ENCODE measurements around the gene INO80C.

The INO80C gene

DNA sequence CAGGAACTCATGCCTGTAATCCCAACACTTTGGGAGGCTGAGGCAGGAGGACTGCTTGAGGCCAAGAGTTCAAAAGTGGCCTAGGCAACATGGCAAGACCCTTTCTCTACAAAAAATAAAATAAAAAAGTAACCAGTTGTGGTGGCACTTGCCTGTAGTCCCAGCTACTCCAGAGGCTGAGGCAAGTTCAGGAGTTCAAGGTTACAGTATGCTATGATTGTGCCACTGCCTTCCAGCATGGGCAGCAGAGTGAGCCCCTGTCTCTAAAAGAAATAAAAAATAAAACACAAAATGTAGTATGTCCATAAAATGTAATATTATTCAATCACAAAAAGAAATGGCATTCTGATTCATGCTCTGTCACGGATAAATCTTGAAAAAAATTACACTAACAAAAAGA, 11.9 kb downstream of the INO80C start:
- DNase-seq, result no peak

DNA sequence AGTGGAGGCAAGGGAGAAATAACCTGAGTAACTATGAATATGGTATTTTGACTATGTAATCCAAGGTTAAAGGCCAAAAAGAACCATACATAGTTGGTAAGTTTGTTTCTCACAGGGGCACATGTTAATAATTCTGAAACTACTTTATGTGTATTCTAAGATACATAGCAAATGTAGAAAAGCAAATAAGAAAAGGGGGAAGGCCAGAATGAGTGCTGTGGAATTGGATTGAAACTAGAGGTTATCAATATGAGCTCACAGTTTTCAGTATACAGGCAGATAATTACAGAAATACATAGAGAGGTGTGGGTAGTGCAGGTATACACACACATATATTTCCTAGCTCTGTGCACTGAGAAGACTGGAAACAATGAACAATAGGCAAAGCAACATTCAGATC, 13.7 kb downstream of the INO80C start:
- no peak for DNase-seq

DNA sequence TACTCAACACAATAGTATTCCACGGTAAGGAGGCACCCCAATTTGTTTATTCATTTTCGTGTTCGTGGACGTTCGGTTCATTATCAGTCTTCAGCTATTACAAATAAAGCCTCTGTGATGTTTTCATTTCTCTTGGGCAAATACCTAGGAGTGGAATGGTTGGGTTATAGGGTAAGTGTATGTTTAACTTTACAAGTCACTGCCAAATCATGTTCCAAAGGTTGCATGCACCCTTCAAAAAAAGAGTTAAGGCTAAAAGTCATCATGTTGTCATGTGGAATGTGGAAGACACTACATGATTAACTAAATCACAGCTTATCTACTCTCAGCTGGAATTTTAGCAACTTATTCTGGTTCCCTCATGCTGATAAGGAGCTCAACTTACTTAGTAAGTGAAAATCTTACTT, 15.8 kb downstream of the INO80C start:
- no peak for DNase-seq

DNA sequence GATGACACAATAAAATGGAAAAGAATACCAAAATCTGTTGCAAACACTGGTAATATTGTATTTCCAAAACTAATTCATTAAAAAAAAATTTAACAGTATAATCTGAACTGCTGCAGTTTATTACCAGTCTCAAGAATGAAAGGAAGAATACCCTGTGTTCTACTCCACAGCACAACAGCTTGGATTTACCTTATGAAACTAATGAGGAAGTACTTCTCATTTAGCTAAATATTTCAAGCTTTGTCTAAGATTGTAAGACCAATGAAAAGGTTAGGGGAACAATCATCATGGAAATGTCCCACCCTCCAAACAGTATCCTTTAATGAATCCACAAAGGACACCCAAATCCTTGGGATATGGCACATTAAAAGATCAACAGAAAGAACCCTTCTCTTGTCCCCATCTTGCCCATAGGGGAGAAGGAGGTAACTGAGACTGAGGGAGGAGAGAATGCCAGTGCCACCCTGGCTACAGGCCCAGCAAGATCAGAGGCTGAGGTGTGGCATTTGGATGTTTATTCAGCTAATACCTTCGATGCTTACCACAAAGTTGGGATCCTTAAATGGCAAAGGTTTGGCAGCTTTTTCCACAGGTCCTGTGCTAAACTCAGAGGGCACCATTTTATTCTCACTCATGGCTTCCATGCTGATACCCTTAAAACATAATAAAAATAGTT, 17.7 kb downstream of the INO80C start:
- no peak for DNase-seq

DNA sequence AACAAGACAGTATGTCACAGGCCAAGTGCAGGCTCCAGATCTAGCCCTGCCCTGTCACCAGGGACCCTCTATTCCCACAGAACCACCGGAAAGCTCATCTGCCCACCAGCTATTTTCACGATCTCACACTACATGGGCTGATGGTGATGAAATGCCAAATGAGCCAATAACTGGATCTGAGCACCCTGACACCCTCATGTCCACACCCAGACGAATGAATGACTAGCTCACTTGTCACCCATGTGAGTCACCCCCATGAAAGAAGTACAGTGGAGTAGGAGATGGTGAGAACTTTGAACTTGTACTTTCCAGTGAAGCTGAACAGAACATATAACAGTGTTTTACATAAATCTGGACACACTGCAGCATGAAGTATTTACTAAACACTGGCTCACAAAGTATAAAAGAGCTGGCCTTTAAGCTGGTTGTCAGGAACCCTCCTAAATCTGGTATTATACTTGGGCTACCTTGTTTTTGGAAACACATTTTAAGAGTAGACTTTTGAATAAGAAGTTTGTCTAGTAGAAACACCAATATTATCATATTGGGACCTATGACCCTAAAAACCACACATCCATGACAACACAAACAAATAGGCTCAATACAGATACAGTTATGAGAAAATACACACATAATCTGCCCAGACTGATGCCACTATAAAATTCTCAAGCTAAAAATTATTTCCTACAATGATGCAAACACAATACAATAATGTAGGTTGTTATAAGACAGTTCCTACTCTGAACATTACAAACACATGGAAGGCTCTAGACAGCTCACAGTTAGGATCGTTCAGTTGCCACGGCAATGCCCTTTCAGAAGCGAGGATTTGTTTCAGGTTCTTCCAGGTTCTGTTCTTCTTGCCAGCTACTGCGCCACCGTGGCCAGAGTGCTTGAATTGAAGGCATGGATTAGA, 19.0 kb downstream of the INO80C start:
- DNase-seq, result no peak

DNA sequence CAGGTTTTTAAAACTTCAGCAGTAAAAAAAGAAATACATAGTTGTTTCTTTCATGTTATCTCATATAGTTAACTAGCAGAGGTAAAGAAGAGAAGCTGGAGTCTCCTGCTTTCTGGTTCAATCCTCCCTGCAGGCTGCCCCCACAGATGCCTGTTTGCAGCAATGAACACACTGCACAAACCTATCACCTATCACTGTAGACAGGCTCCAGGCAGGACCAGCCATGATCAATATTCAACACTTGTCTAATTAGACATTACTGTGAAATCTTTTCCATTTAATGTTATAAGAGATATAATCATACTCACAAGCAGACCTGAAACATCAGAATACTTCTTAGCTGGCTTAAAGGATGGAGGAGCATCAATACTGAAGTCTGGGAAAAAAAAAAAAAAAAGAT, 19.8 kb downstream of the INO80C start:
- no peak for DNase-seq

DNA sequence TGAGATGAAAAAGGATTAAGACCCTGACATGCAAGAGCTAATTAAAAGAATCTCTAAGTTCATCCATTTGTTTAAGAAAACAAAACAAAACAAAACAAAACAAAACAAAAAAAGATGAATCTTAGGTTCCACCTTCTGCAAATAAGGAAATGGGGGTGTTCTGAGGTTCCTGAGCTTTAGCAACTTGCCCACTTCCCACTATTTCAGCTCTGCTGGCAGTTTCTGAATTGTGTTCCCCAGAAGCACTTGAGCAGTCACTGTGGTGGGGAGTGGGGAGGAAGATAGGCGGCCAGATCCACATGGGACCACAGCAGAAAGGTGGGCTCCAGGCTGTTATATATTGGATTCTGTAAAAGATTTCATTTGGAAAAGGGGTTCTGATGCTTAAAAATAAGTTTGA, 20.3 kb downstream of the INO80C start:
- DNase-seq, result no peak

DNA sequence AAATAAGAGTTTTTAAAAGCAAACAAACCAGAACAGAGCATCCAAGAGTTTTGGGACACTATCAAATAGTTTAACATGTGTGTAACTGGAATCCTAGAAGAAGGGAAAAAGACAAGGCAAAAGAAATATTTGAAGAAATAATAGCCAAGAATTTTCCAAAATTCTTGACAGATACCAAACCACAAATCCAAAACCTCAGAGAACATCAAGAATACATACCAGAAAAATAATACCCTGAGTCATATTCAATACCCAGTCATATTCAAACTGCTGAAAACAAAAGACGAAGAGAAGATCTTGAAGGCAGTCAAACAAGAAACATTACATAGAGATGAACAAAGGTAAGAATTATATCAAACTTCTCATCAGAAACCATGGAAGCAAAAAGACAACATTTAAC, 22.9 kb downstream of the INO80C start:
- DNase-seq, result no peak

DNA sequence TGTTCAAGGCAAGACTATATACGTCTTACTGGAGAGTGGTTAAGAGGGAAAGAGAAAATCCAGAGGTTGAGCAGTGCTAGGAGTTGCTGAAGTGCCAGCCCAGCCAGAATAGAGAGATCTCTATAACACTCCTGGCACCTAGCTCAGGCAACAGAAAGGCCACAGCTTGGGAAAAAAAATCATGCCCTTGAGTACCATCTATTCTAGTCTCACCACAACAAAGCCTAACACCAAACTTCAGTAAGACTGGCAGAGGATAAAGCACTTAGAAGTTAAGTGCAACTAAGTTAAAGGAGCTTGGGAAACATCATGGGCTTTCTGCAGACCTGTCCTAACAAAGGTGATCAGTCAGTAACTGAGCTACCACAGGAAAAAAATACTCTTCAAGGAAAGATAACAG, 24.2 kb downstream of the INO80C start:
- no peak for DNase-seq

DNA sequence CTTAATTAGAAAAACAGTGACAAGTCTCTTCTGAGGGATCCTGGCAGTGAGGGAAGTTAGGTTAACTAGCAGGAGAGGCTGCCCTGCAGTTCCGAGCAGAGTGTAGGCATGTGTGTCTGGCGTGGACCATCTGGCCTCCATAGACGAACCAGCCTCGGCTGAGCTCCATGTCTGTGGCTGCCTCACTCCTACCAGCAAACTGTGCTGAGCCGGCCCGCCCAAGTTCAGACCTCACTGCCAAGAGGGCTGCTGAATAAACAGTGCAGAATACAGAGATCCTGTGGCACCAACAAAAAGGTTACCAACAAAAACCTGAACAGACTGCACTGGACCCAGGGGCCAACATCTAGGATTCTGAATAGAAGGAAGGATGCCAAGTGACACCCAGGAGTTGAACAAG, 27.3 kb downstream of the INO80C start:
- DNase-seq, result no peak

DNA sequence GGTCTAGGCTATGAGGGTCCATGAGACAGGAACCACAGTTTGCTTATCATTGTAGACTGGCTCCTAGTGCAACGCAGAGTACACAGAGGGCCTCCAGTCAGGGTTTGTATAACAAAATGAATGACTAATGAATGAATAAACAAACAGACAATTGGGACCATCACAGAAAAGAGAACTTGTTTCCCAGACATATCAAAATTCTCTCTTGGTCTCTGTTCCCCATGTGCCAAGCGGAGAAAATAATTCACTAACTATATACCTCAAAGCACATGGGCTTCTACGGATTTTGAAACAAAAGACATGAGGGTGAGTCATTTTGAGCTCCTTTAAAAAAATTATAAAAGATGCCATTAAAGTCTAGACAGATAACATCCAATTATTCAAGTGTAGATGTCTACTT, 28.0 kb downstream of the INO80C start:
- no peak for DNase-seq

DNA sequence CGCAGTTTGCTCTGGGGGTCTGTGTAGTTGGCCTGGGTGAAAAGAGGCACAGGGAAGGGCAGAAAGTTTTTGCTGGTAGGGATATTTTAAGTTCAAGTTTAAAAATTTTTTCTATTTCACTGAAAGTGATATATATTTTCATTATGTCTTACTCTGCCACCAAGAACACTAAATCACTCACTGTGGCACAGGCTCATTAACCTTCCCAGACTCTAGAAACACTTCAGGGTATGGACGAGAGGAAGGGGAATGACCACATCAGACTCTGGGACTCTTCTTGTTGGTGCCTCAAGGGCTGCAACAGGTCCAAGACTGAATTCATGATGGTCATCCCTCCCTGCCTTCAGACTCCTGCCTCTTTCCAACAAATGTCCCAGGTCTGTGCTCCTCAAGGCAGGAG, 29.0 kb downstream of the INO80C start:
- DNase-seq, result no peak

DNA sequence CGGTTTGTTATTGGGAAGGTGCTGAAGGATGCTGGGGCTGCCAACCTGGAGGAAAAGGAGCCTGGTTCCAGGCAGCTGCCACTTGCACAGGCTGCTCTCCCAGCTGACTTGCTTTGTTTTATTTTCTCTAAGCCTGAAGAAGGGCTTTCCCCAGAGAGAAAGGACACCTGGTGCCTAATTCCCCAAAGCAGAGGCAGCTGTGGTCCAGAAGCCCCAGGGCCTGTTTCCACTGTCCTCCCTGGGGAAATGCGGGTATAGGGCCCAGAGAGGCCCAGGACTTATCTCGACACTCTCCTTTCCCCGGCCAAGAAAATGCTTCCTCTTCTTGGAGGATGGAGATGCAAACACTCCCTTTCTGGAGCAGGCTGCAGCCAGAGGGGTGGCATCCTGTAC, 30.1 kb downstream of the INO80C start:
- no peak for DNase-seq

DNA sequence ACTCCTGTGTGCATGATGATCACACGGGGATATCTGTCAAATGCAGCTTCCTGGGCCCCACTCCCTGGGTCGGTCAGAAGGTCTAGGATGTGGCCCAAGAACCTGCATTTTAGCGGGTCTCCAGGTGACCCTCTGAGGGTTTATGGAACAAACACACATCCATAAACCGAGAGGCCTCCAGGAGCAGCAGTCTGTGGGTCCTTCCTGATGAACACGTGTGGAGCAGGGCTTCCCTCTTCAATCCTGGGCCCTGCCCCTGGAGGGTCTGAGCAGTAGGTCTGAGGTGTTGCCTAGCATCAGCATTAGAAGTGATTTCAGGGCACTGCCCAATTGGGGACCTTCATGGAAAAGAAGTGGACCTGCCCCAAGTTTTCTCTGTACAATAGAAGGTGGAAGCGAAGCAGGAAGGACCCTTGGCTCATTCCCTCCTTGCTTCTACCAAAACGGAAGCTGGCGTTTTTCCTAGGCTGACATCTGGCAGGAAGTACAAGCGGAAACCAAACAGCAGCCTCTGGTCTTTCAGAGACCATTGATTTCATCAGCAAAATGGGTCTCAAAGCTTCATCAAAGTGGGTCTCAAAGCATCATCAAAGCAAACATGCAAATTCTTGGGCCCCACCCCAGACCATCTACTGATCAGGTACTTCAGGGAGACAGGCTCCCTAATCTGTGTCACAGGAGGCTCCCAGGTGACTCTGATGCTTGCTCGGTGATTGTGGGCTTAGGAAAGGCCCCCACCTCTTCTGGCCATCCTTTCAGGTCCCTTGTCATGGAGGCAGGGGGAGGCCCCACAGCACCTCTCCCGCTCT, 30.7 kb downstream of the INO80C start:
- no peak for DNase-seq

DNA sequence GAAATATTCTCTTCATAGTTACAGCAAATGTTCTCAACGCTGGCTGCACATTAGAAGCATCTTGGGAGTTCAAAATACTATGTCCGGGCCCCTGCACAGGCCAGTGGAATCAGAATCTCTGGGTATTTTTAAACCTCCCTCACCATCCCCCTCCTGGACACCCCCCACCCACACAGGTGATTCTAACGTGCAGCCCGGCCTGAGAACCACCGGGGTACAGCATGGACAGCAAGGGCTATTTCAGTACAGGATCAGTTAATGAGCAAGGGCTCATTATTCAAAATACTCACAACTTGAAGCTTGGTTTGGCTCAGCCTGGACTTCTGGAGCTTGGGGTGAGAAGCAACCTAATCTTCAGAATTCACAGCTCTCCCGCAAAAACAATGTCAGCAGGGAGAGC, 31.4 kb downstream of the INO80C start:
- no peak for DNase-seq

DNA sequence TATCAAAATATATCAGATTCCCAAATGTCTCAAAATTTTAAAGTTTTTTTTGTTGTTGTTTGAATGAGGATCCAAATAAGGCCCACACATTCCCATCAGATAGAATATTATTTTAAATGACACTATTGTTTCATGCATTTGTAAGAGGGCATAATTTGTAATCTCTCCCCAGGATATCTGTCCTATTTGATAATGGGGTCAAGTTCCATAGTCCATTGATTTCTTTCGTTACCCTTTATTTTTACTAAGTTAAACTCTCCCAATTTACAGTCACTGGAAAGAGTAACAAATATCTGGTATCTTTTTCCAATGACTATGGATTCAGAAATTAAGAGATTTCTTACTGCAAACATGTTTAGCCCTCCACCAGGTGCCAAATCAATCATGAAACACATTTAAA, 32.4 kb downstream of the INO80C start:
- no peak for DNase-seq

DNA sequence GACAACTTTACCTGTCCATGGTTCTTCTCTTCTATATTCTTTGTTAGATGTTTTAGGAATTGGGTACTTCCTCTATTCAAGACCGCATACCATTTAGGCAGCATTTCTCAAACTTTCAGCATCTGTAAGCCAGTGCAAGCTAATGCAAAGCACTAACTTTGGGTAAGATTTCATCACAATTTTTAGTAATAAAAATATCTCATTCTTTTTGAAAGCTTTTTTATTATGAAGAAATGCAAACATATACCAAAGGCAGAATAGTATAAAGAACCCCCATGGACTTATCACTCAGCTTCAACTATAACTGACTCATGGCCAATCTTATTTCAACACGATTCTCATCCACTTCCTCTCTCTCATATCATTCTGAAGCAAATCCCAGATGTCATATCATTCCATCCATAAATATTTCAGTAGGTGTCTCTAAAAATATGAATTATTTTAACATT, 32.9 kb downstream of the INO80C start:
- DNase-seq, result no peak

DNA sequence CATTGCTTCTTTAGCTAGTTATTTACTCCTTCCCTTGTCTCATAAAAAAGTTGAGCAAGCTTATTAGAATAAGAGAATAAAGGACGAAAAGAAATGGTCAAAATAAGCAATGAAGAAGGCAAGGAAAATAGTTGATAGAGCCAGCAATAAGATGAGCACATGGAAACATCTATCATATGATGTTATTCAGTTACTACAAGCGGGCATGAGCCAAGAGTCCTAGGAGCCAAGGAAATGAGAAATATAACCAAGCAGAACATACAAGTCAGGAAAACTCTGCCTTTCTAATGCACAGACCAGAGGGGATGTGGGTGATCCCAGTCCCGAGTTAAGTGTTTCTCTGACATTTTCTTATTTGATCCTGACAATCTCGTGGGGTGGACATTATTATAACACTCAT, 33.9 kb downstream of the INO80C start:
- DNase-seq, result no peak

DNA sequence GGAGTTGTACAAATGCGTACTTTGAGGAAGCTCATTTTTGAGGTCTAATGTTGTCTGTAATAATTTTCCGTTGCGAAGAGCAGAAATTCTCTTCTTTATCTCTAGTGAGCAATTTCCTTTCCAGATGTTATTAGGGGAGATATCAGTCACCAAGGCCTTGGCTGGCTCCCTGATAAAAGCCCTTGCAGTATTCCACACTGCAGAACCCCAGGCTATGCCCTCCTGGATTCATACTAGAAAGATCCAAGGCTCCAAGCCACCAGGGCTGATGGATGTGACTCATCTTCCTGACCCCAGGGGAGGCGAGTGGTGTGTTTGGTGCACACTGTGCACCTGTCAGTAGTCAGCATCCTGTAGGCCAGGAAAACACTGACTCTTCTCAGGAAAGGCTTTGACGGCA, 34.7 kb downstream of the INO80C start:
- no peak for DNase-seq

DNA sequence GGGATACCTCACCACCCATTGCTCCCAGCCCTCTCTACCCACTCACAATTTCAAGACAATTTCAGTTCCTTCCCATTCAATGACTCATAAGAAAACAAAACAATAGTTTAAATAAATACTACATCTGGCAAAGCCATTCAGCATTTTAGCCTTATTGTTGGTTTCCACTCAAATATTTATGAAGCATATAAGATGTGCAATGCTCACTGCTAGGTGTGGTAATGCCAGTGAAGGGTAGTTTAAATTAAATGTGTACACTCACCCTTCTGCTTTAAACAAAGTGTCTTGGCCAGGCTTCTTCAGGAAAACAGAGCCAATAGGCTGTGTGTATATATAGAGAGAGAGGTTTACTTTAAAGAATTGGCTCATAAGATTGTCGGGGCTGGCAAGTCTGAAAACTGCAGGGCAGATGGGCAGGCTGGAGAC, 37.0 kb downstream of the INO80C start:
- no peak for DNase-seq

DNA sequence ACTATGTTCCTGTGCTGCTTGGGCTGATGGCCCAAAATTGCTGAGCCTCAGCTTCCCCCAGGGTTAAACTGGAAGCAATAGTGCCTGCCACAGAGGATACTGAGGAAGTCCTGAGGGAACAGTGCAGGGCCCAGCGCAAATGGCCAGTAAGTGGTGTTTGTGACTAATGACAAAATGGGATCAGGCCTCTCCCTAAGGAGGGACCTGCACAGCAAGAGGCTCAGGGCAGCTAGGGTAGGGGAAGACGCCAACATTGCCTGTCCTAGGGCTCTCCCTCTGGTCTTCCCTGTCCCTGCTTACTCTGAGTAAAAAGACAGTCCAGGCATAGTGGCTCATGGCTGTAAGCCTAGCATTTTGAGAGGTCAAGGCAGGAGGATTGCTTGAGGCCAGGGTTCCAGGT, 37.8 kb downstream of the INO80C start:
- no peak for DNase-seq

DNA sequence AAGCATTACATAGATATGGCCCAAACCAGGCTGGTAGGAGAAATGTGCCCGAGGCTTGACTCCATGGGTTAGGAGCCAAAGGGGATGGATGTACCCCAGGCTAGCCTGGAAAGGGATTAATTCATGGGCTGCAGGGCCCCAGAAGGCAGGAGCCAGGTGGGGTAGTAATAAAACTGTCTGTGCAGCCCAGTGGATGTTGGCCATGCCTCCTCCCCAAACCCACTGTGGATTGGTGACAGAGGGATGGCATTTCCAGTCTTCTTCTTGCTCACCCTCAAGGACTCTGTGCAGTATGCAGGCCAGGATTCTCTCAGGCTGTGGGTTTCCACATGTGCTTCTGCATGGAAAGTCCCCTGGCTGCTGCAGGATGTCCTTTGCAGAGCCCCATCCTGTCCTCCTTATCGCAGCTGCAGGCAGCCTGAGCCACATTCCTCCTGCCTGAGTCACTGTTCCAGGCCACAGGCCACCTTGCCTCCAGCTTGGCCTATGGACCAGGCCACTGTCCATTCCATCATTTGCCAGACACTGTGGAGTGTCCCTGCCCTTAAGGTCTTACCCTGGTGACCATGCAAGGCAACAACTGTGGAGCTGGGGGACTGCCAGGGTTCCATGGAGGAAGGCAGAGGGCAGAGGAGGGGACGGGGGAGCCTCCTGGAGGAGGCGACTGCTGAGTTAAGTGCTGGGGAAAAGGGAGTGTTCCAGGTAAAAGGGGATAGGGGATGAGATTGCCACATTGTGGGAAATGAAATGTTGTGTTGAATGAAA, 38.9 kb downstream of the INO80C start:
- DNase-seq, result no peak

DNA sequence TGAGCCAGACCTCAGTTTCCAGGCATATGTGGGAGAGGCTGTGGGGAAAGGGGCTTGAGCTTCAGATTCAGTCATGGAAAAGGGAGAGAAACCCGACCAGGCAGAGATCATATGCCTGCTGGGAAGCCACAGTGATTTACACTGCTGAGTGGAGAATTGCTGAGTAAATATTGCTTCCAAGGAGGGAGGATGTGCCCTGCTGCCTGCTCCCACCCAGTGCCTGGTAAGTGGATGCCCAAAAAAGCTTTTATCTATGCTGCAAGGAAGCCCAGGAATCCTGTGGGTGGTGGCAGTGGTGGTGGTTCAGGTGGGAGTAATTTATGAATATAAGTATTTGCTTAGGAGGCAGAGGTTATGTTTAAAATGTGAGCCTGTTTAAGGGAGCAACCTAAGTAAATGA, 39.5 kb downstream of the INO80C start:
- no peak for DNase-seq

All from CD4-positive, alpha-beta T cell treated with Interleukin-10 for 1 hour (primary cell).